DND-41 (cell line): ENCODE results near the gene EIF4G3.

Experiments
- ATAC-seq: fragments of 200-7000 bp; cut with Tn5 transposase; 3 replicates; pipeline ENCODE4 v1.9.1; 2021; ENCODE audit warnings: low read depth; ENCODE audit not compliant: insufficient read depth
- DNase-seq: peaks from one replicate; pipeline ENCODE4 v3.0.0-alpha.2; 2020
- H2AFZ ChIP-seq: 2 replicates; pipeline ENCODE4 v1.6.0; 2012; ENCODE audit warnings: low read depth, low read length
- H3K27ac ChIP-seq: 2 replicates; pipeline ENCODE4 v1.5.1; 2012; ENCODE audit warnings: low read length, inconsistent platforms
- H3K27me3 ChIP-seq: fragments of 200-600 bp; sonication (generic); 2 replicates; pipeline ENCODE4 v1.6.0; 2012; ENCODE audit warnings: low read length, mild to moderate bottlenecking, inconsistent platforms; ENCODE audit not compliant: insufficient read depth, poor library complexity
- H3K36me3 ChIP-seq: 2 replicates; pipeline ENCODE4 v1.5.1; 2012; ENCODE audit warnings: low read length, inconsistent platforms; ENCODE audit not compliant: insufficient read depth
- H3K4me1 ChIP-seq: 2 replicates; pipeline ENCODE4 v1.5.1; 2012; ENCODE audit warnings: mild to moderate bottlenecking, low read length; ENCODE audit not compliant: insufficient read depth
- H3K4me2 ChIP-seq: 2 replicates; pipeline ENCODE4 v1.6.0; 2012; ENCODE audit warnings: mild to moderate bottlenecking, moderate library complexity, low read length, inconsistent platforms; ENCODE audit not compliant: insufficient read depth
- H3K4me3 ChIP-seq, 2 experiments: fragments of 200-600 bp in 1 of 2; shearing (Covaris generic) in 1 of 2; 2 replicates each; pipeline ENCODE4 v1.5.1; 2012 to 2016; ENCODE audit warnings: inconsistent platforms in 2 of 2, low read length in 2 of 2, mild to moderate bottlenecking in 2 of 2, low read depth in 1 of 2, moderate library complexity in 1 of 2
- H3K79me2 ChIP-seq: 2 replicates; pipeline ENCODE4 v1.6.0; 2012; ENCODE audit warnings: low read length, inconsistent platforms; ENCODE audit not compliant: insufficient read depth
- H3K9ac ChIP-seq: 2 replicates; pipeline ENCODE4 v1.6.0; 2012; ENCODE audit warnings: low read depth, mild to moderate bottlenecking, inconsistent platforms, low read length, moderate library complexity
- H3K9me3 ChIP-seq: 2 replicates; pipeline ENCODE4 v1.5.1; 2012; ENCODE audit warnings: low read length, moderate library complexity, mild to moderate bottlenecking, inconsistent platforms; ENCODE audit not compliant: insufficient read depth, severe bottlenecking
- H4K20me1 ChIP-seq: 2 replicates; pipeline ENCODE4 v1.6.0; 2012; ENCODE audit warnings: low read length; ENCODE audit not compliant: insufficient read depth
- EZH2 ChIP-seq: IDR thresholded peaks from 3 replicates; pipeline ENCODE4 v1.6.1; 2012; ENCODE audit warnings: borderline replicate concordance, low read depth, mild to moderate bottlenecking, moderate library complexity, low read length, inconsistent platforms; ENCODE audit not compliant: severe bottlenecking
- TF ChIP-seq, protein P1 (sequence below): IDR thresholded peaks from 2 replicates; pipeline ENCODE4 v1.5.1; 2012; ENCODE audit warnings: borderline replicate concordance, low read length, moderate library complexity, mild to moderate bottlenecking; ENCODE audit not compliant: poor library complexity, severe bottlenecking; ENCODE audit errors: extremely low read depth

The EIF4G3 gene

DNA sequence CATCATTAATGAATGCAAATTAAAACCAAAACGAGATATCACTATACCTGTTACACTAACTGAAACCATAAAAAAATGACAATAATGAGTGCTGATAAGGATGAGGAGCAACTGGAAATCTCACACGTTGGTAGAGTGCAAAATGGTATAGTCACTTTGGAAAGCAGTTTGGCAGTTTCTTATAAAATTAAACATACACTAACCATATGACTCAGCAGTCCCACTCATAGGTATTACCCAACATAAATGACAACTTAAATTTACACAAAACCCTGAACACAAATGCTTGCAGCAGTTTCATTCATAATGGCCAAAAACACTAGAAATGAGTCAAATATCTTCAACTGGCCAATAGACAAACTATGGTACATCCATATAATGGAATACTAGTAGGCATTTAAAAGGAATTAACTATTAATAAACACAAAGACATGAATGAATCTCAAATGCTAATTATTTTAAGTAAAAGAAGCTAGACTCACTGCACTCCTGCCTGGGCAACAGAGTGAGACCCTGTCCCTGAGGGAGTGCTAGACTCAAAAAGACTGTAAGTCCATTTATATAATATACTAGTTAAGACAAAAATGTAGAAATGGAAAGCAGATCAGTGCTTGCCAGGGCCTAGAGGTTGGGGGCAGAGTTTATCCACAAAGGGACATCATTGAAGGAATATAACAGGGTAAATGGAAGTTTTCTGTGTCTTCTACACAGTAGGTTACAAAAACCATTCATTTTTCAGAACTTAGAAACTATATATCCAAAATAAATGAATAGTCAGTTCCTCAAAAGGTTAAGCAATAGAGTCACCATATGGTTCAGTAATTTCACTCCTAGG, 77.4 kb downstream of the EIF4G3 start:
- H3K9ac ChIP-seq, result no peak overlapping the region
- no peak for DNase-seq
- H3K79me2 ChIP-seq, result no peaks in the 10 kb centered on the region

DNA sequence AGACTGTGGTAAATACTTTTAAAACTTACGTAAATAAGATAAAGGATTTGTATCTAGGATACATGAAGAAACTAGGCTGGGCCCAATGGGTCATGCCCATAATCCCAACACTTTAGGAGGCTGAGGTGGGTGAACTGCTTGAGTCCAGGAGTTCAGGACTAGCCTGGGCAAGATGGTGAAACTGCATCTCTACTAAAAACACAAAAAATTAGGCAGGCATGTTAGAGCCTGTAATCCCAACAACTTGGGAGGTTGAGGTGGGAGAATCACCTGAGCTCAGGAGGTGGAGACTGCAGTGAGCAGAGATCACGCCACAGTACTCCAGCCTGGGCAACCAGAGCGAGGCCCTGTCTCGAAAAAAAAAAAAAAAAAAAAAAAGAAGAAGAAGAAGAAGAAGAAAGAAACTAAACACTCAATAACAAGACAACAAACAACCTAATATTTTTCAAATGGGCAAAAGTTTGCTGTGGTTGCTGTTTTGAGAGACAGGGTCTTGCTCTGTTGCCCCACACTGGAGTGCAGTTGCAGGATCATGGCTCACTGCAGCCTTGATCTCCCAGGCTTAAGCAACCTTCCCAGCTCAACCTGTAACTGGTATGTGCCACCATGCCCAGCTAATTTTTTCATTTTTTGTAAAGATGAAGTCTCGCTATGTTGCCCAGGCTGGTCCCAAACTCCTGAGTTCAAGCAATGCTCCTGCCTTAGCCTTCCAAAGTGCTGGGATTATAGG, 78.3 kb downstream of the EIF4G3 start:
- no peaks in the 10 kb centered on the region for H3K79me2 ChIP-seq
- H3K4me2 ChIP-seq, result no peak overlapping the region

More for the DNA sequence above, 77.4 kb downstream of the EIF4G3 start:
- Histone ChIP-seq H3K4me2 (no peak overlapping the region), H3K27ac (no peak overlapping the region), H3K4me3 (no peak overlapping the region), H3K36me3 (peaks cover 14% of the 10 kb centered on the region; the same call in 1 of the 2 replicates), H2AFZ (no peak overlapping the region), H3K9me3 (no peaks in the 10 kb centered on the region), H3K27me3 (no peaks in the 10 kb centered on the region), H4K20me1 (no peaks in the 10 kb centered on the region), H3K4me1 (no peaks in the 10 kb centered on the region)
- TF ChIP-seq, protein P1, sequence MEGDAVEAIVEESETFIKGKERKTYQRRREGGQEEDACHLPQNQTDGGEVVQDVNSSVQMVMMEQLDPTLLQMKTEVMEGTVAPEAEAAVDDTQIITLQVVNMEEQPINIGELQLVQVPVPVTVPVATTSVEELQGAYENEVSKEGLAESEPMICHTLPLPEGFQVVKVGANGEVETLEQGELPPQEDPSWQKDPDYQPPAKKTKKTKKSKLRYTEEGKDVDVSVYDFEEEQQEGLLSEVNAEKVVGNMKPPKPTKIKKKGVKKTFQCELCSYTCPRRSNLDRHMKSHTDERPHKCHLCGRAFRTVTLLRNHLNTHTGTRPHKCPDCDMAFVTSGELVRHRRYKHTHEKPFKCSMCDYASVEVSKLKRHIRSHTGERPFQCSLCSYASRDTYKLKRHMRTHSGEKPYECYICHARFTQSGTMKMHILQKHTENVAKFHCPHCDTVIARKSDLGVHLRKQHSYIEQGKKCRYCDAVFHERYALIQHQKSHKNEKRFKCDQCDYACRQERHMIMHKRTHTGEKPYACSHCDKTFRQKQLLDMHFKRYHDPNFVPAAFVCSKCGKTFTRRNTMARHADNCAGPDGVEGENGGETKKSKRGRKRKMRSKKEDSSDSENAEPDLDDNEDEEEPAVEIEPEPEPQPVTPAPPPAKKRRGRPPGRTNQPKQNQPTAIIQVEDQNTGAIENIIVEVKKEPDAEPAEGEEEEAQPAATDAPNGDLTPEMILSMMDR, result no peak
- TF ChIP-seq EZH2, result no peak
- no peak for ATAC-seq

GRCh38 chr1:21097729-21098128, 79.0 kb downstream of the EIF4G3 start:
- H3K4me2 ChIP-seq, result no peak overlapping the region
- H3K27ac ChIP-seq, result no peak overlapping the region
- no peak overlapping the region for H2AFZ ChIP-seq
- no peaks in the 10 kb centered on the region for H3K4me1 ChIP-seq
- H3K36me3 ChIP-seq, result peaks cover 8% of the 10 kb centered on the region; the same call in 1 of the 2 replicates
- ATAC-seq, result no peak
- no peaks in the 10 kb centered on the region for H3K27me3 ChIP-seq
- H4K20me1 ChIP-seq, result no peaks in the 10 kb centered on the region
- no peak for DNase-seq
- no peak overlapping the region for H3K9ac ChIP-seq
- no peaks in the 10 kb centered on the region for H3K79me2 ChIP-seq
- no peak overlapping the region for H3K4me3 ChIP-seq
- H3K9me3 ChIP-seq, result no peaks in the 10 kb centered on the region
- TF ChIP-seq, protein P1, result no peak
- TF ChIP-seq EZH2, result no peak

More for the DNA sequence above, 78.3 kb downstream of the EIF4G3 start:
- no peak overlapping the region for H3K9ac ChIP-seq
- no peak overlapping the region for H2AFZ ChIP-seq
- no peaks in the 10 kb centered on the region for H4K20me1 ChIP-seq
- H3K9me3 ChIP-seq, result no peaks in the 10 kb centered on the region
- TF ChIP-seq, protein P1, result no peak
- TF ChIP-seq EZH2, result no peak
- H3K27me3 ChIP-seq, result no peaks in the 10 kb centered on the region
- H3K27ac ChIP-seq, result no peak overlapping the region
- peaks cover 8% of the 10 kb centered on the region; the same call in 1 of the 2 replicates for H3K36me3 ChIP-seq
- H3K4me3 ChIP-seq, result no peak overlapping the region
- ATAC-seq, result no peak
- no peaks in the 10 kb centered on the region for H3K4me1 ChIP-seq
- no peak for DNase-seq
